Mesendoderm (in vitro differentiated cells): ENCODE measurements around the gene MAP3K21.

ENCODE experiments used
- DNase-seq: peaks from one replicate; pipeline ENCODE4 v3.0.0; 2013
- H2AK5ac ChIP-seq: 2 replicates; pipeline ENCODE4 v1.6.1; 2013; ENCODE audit warnings: low read length, inconsistent platforms
- H2BK120ac ChIP-seq: 2 replicates; pipeline ENCODE4 v1.6.1; 2013; ENCODE audit warnings: low read depth, mild to moderate bottlenecking, low read length, moderate library complexity, mixed read lengths
- H2BK15ac ChIP-seq: replicated peaks from 2 replicates; pipeline ENCODE4 v1.6.1; 2013; ENCODE audit warnings: low read depth, mild to moderate bottlenecking, moderate library complexity
- H2BK5ac ChIP-seq: 2 replicates; pipeline ENCODE4 v1.6.1; 2013; ENCODE audit warnings: low read length, inconsistent platforms
- H3K18ac ChIP-seq: 2 replicates; pipeline ENCODE4 v1.6.1; 2013; ENCODE audit warnings: mild to moderate bottlenecking, low read length, mixed read lengths
- H3K23ac ChIP-seq: one replicate; pipeline ENCODE4 v1.6.1; 2013; ENCODE audit warnings: low read length
- H3K27ac ChIP-seq: 2 replicates; pipeline ENCODE4 v1.5.1; 2013; ENCODE audit warnings: low read depth, mild to moderate bottlenecking, inconsistent platforms, low read length, moderate library complexity
- H3K27me3 ChIP-seq: 2 replicates; pipeline ENCODE4 v1.6.1; 2013; ENCODE audit warnings: low read length, control low read depth, mild to moderate bottlenecking, inconsistent platforms; ENCODE audit not compliant: insufficient read depth, poor library complexity
- H3K36me3 ChIP-seq: 2 replicates; pipeline ENCODE4 v1.6.1; 2013; ENCODE audit warnings: low read length, inconsistent platforms; ENCODE audit not compliant: control insufficient read depth, insufficient read depth
- H3K4ac ChIP-seq: one replicate; pipeline ENCODE4 v1.6.1; 2013; ENCODE audit warnings: low read depth, mild to moderate bottlenecking, low read length, moderate library complexity
- H3K4me1 ChIP-seq: 2 replicates; pipeline ENCODE4 v1.6.1; 2013; ENCODE audit warnings: low read depth, low read length, inconsistent platforms; ENCODE audit not compliant: control insufficient read depth
- H3K4me2 ChIP-seq: 2 replicates; pipeline ENCODE4 v1.6.1; 2013; ENCODE audit warnings: low read length
- H3K4me3 ChIP-seq: 2 replicates; pipeline ENCODE4 v1.5.1; 2013; ENCODE audit warnings: mild to moderate bottlenecking, low read length
- H3K56ac ChIP-seq: one replicate; pipeline ENCODE4 v1.6.1; 2013; ENCODE audit warnings: low read length
- H3K79me1 ChIP-seq: 2 replicates; pipeline ENCODE4 v1.6.1; 2013; ENCODE audit warnings: low read length, inconsistent platforms
- H3K79me2 ChIP-seq: 2 replicates; pipeline ENCODE4 v1.6.1; 2013; ENCODE audit warnings: mild to moderate bottlenecking, low read length; ENCODE audit not compliant: control insufficient read depth, insufficient read depth
- H3K9ac ChIP-seq: 2 replicates; pipeline ENCODE4 v1.6.1; 2013; ENCODE audit warnings: low read length, inconsistent platforms
- H4K5ac ChIP-seq: one replicate; pipeline ENCODE4 v1.6.1; 2013; ENCODE audit warnings: low read length
- H4K8ac ChIP-seq: one replicate; pipeline ENCODE4 v1.6.1; 2013; ENCODE audit warnings: low read depth, mild to moderate bottlenecking, control low read depth, low read length, moderate library complexity
- WGBS: extraction: QIAGEN DNeasy Blood & Tissue Kit; methylation state at CpG from one replicate; pipeline ENCODE4 v1.1.7; 2013; ENCODE audit warnings: low lambda C conversion rate, missing lambda C conversion rate; ENCODE audit not compliant: insufficient coverage; ENCODE audit errors: extremely low coverage; 5-methylcytosine and 5-hydroxymethylcytosine counted together

MAP3K21 gene

GRCh38 chr1:233389169-233389568 lies 61.6 kb downstream of the MAP3K21 start:
- Histone ChIP-seq H4K5ac (no peak overlapping the region), H3K4me2 (no peak overlapping the region), H3K27me3 (no peaks in the 10 kb centered on the region), H2BK120ac (no peak overlapping the region), H3K23ac (no peak overlapping the region), H3K4ac (no peak overlapping the region), H4K8ac (no peak overlapping the region), H3K18ac (no peak overlapping the region), H2BK5ac (no peak overlapping the region), H3K79me1 (no peaks in the 10 kb centered on the region), H3K27ac (no peak overlapping the region), H3K56ac (no peak overlapping the region), H3K36me3 (no peaks in the 10 kb centered on the region), H3K79me2 (no peaks in the 10 kb centered on the region), H2AK5ac (no peak overlapping the region), H2BK15ac (no peak overlapping the region), H3K4me1 (peaks cover 2% of the 10 kb centered on the region), H3K4me3 (no peak overlapping the region), H3K9ac (no peak overlapping the region)
- peak; percentile 12 for DNase-seq
- no CpG with 5 or more reads among the region's 1 CpG for WGBS

- H3K27ac ChIP-seq = no peak overlapping the region
- no peaks in the 10 kb centered on the region for H3K79me1 ChIP-seq
- no peak overlapping the region for H2BK5ac ChIP-seq
- H2BK120ac ChIP-seq = no peak overlapping the region
- H3K56ac ChIP-seq = no peak overlapping the region
- no peak overlapping the region for H2BK15ac ChIP-seq
- no peak overlapping the region for H3K4me3 ChIP-seq
- H3K79me2 ChIP-seq = no peaks in the 10 kb centered on the region
- H3K18ac ChIP-seq = no peak overlapping the region
- H3K23ac ChIP-seq = no peak overlapping the region
- H3K4me2 ChIP-seq = no peak overlapping the region
- H3K4ac ChIP-seq = no peak overlapping the region
- no peaks in the 10 kb centered on the region for H3K27me3 ChIP-seq
- no peak overlapping the region for H2AK5ac ChIP-seq
- DNase-seq = peak; percentile 16
- H4K8ac ChIP-seq = no peak overlapping the region
- H3K36me3 ChIP-seq = no peaks in the 10 kb centered on the region
- H3K9ac ChIP-seq = no peak overlapping the region
- H4K5ac ChIP-seq = no peak overlapping the region
- WGBS = no CpG with 5 or more reads among the region's 1 CpG
- H3K4me1 ChIP-seq = peaks cover 2% of the 10 kb centered on the region
Measured at GRCh38 chr1:233389893-233390292, 62.4 kb downstream of the MAP3K21 start.

- H3K4me3 ChIP-seq = no peak overlapping the region
- no peaks in the 10 kb centered on the region for H3K27me3 ChIP-seq
- H3K27ac ChIP-seq = no peak overlapping the region
- no peaks in the 10 kb centered on the region for H3K79me2 ChIP-seq
- H3K79me1 ChIP-seq = no peaks in the 10 kb centered on the region
- H3K23ac ChIP-seq = no peak overlapping the region
- peaks cover 2% of the 10 kb centered on the region for H3K4me1 ChIP-seq
- H3K9ac ChIP-seq = no peak overlapping the region
- no peaks in the 10 kb centered on the region for H3K36me3 ChIP-seq
- peak overlapping the region; percentile 34 for H3K18ac ChIP-seq
- peak; percentile 25 for DNase-seq
- no peak overlapping the region for H4K5ac ChIP-seq
- H2BK5ac ChIP-seq = no peak overlapping the region
- no peak overlapping the region for H2BK120ac ChIP-seq
- WGBS = no CpG with 5 or more reads among the region's 3 CpGs
- no peak overlapping the region for H2BK15ac ChIP-seq
- no peak overlapping the region for H3K56ac ChIP-seq
- H3K4ac ChIP-seq = no peak overlapping the region
- H3K4me2 ChIP-seq = no peak overlapping the region
- no peak overlapping the region for H4K8ac ChIP-seq
- H2AK5ac ChIP-seq = no peak overlapping the region
Measured at GRCh38 chr1:233390842-233391737, 63.6 kb downstream of the MAP3K21 start.

- Histone ChIP-seq H2BK120ac (no peak overlapping the region), H2BK15ac (no peak overlapping the region), H3K23ac (no peak overlapping the region), H3K18ac (no peak overlapping the region), H3K4me1 (peaks cover 2% of the 10 kb centered on the region), H3K4ac (no peak overlapping the region), H3K79me1 (no peaks in the 10 kb centered on the region), H4K8ac (no peak overlapping the region), H3K36me3 (no peaks in the 10 kb centered on the region), H3K27ac (no peak overlapping the region), H2BK5ac (no peak overlapping the region), H3K27me3 (no peaks in the 10 kb centered on the region), H3K4me3 (no peak overlapping the region), H2AK5ac (no peak overlapping the region), H3K4me2 (no peak overlapping the region), H3K79me2 (no peaks in the 10 kb centered on the region), H4K5ac (no peak overlapping the region), H3K9ac (no peak overlapping the region), H3K56ac (no peak overlapping the region)
- no CpG with 5 or more reads among the region's 10 CpGs for WGBS
- no peak for DNase-seq
Measured at GRCh38 chr1:233393084-233393840, 65.7 kb downstream of the MAP3K21 start.

GRCh38 chr1:233393926-233394680 lies 66.6 kb downstream of the MAP3K21 start:
- WGBS = no CpG with 5 or more reads among the region's 3 CpGs
- Histone ChIP-seq H3K4me3 (no peak overlapping the region), H3K4me2 (no peak overlapping the region), H2BK5ac (no peak overlapping the region), H4K8ac (no peak overlapping the region), H3K4me1 (peaks cover 2% of the 10 kb centered on the region), H3K4ac (no peak overlapping the region), H3K79me1 (no peaks in the 10 kb centered on the region), H3K23ac (no peak overlapping the region), H4K5ac (no peak overlapping the region), H2BK120ac (no peak overlapping the region), H3K36me3 (no peaks in the 10 kb centered on the region), H2BK15ac (no peak overlapping the region), H3K18ac (no peak overlapping the region), H3K27me3 (no peaks in the 10 kb centered on the region), H3K27ac (no peak overlapping the region), H3K79me2 (no peaks in the 10 kb centered on the region), H2AK5ac (no peak overlapping the region), H3K56ac (no peak overlapping the region), H3K9ac (no peak overlapping the region)
- DNase-seq = no peak
